ENCODE measurements around the gene CFAP69. TPM values are rescaled to one million over a fixed set of nuclear protein-coding genes. Genes with fewer than 3 reads are reported as not detected.

The CFAP69 gene
- total and polyA plus RNA-seq, 2 donors (not counting 1 experiment from before 2014, with no cell fraction given) = 0.10 to 0.15 TPM

- Histone ChIP-seq H3K9ac (ENCODE audit: low read length) (no peak overlapping the region), H2AFZ (ENCODE audit: insufficient read depth, low read depth, low read length, poor library complexity, severe bottlenecking) (no peak overlapping the region), H3K4me1 (ENCODE audit: control insufficient read depth in 2 of 2, insufficient read depth in 2 of 2, low read length in 2 of 2) (no peaks in the 10 kb centered on the region), H3K27ac (ENCODE audit: low read length in 2 of 2) (no peak overlapping the region), H3K4me2 (replicated peaks; ENCODE audit: low read depth, low read length, poor library complexity, severe bottlenecking) (no peak overlapping the region), H3K4me3 (ENCODE audit: control extremely low read depth in 1 of 5, extremely low read depth in 1 of 5, insufficient read depth in 1 of 5, low read depth in 2 of 5, low read length in 4 of 5) (no peak overlapping the region), H3K27me3 (replicated peaks in 1 of 4; ENCODE audit: control extremely low read depth in 1 of 4, control insufficient read depth in 3 of 4, insufficient read depth in 4 of 4, low read length in 3 of 4) (no peaks in the 10 kb centered on the region), H3K9me3 (ENCODE audit: control extremely low read depth in 1 of 3, control insufficient read depth in 2 of 3, insufficient read depth in 1 of 3, low read length in 2 of 3) (no peaks in the 10 kb centered on the region), H4K20me1 (ENCODE audit: control insufficient read depth, insufficient read depth, low read length, poor library complexity, severe bottlenecking) (no peaks in the 10 kb centered on the region), H3K36me3 (replicated peaks in 1 of 2; ENCODE audit: control extremely low read depth in 1 of 2, control insufficient read depth in 1 of 2, extremely low read depth in 1 of 2, insufficient read depth in 2 of 2, low read length in 1 of 2) (no peaks in the 10 kb centered on the region), H3K79me2 (ENCODE audit: control insufficient read depth, insufficient read depth, low read length) (no peaks in the 10 kb centered on the region)
- TF ChIP-seq CTCF (IDR thresholded peaks at IDR 0.05) = no peak
- TF ChIP-seq EZH2 (IDR thresholded peaks at IDR 0.05; ENCODE audit: borderline replicate concordance, insufficient read depth, low read depth, low read length, poor library complexity, severe bottlenecking) = no peak
- H3K4me3 Mint-ChIP-seq = no peak overlapping the region
- intact Hi-C loops (cut with micrococcal nuclease) = no loop called here
- POLR2A ChIA-PET = no interaction called here
- H3K4me1 Mint-ChIP-seq = no peaks in the 10 kb centered on the region
- peaks cover 11% of the 10 kb centered on the region for H3K27me3 Mint-ChIP-seq
- 87% methylated on average over 3 of the region's 5 CpGs for WGBS (ENCODE audit: insufficient coverage)
- no peak overlapping the region for H3K27ac Mint-ChIP-seq
- CTCF ChIA-PET = interaction anchor here (1.1 kb wide), 1 partner anchor 160 kb away, joined by 3 read pairs; no protein-coding TSS in a partner anchor
- no peaks in the 10 kb centered on the region for H3K9me3 Mint-ChIP-seq (ENCODE audit: insufficient read depth)
- DNase-seq = no peak
- ATAC-seq (ENCODE audit: low read depth) = no peak
Measured at GRCh38 chr7:90267263-90267858, 22.4 kb downstream of the CFAP69 start.

- Histone ChIP-seq H3K4me2 (replicated peaks; ENCODE audit: low read depth, low read length, poor library complexity, severe bottlenecking) (no peak overlapping the region), H3K27me3 (replicated peaks in 1 of 4; ENCODE audit: control extremely low read depth in 1 of 4, control insufficient read depth in 3 of 4, insufficient read depth in 4 of 4, low read length in 3 of 4) (no peaks in the 10 kb centered on the region), H3K4me3 (ENCODE audit: control extremely low read depth in 1 of 5, extremely low read depth in 1 of 5, insufficient read depth in 1 of 5, low read depth in 2 of 5, low read length in 4 of 5) (no peak overlapping the region), H3K9me3 (ENCODE audit: control extremely low read depth in 1 of 3, control insufficient read depth in 2 of 3, insufficient read depth in 1 of 3, low read length in 2 of 3) (no peaks in the 10 kb centered on the region), H3K9ac (ENCODE audit: low read length) (no peak overlapping the region), H2AFZ (ENCODE audit: insufficient read depth, low read depth, low read length, poor library complexity, severe bottlenecking) (no peak overlapping the region), H3K79me2 (ENCODE audit: control insufficient read depth, insufficient read depth, low read length) (no peaks in the 10 kb centered on the region), H3K36me3 (replicated peaks in 1 of 2; ENCODE audit: control extremely low read depth in 1 of 2, control insufficient read depth in 1 of 2, extremely low read depth in 1 of 2, insufficient read depth in 2 of 2, low read length in 1 of 2) (no peaks in the 10 kb centered on the region), H3K27ac (ENCODE audit: low read length in 2 of 2) (no peak overlapping the region), H4K20me1 (ENCODE audit: control insufficient read depth, insufficient read depth, low read length, poor library complexity, severe bottlenecking) (no peaks in the 10 kb centered on the region), H3K4me1 (ENCODE audit: control insufficient read depth in 2 of 2, insufficient read depth in 2 of 2, low read length in 2 of 2) (no peaks in the 10 kb centered on the region)
- intact Hi-C loops (cut with micrococcal nuclease) = no loop called here
- Mint-ChIP-seq H3K4me3 (no peak overlapping the region), H3K27ac (no peak overlapping the region), H3K4me1 (no peaks in the 10 kb centered on the region), H3K27me3 (peaks cover 11% of the 10 kb centered on the region), H3K9me3 (ENCODE audit: insufficient read depth) (no peaks in the 10 kb centered on the region)
- CTCF ChIA-PET = no interaction called here
- TF ChIP-seq EZH2 (IDR thresholded peaks at IDR 0.05; ENCODE audit: borderline replicate concordance, insufficient read depth, low read depth, low read length, poor library complexity, severe bottlenecking) (no peak), CTCF (IDR thresholded peaks at IDR 0.05) (no peak)
- DNase-seq = no peak
- ATAC-seq (ENCODE audit: low read depth) = no peak
- 100% methylated on average over 1 of the region's 1 CpG for WGBS (ENCODE audit: insufficient coverage)
- POLR2A ChIA-PET = no interaction called here
Measured at GRCh38 chr7:90269163-90269562, 24.2 kb downstream of the CFAP69 start.
